GM18498 (cell line): Measurements from ENCODE around the gene MRPL36.
"Not testable (repeated sequence)": the region's sequence is repeated elsewhere in the genome, so short reads cannot be mapped to it uniquely, and the experiment has no call there.

Source experiments
- ATAC-seq: cut with Tn5 transposase; IDR thresholded peaks from one replicate; pipeline ENCODE4 v1.9.1; 2021; ENCODE audit warnings: mild to moderate bottlenecking, moderate library complexity; ENCODE audit not compliant: unreplicated experiment

Gene MRPL36

DNA sequence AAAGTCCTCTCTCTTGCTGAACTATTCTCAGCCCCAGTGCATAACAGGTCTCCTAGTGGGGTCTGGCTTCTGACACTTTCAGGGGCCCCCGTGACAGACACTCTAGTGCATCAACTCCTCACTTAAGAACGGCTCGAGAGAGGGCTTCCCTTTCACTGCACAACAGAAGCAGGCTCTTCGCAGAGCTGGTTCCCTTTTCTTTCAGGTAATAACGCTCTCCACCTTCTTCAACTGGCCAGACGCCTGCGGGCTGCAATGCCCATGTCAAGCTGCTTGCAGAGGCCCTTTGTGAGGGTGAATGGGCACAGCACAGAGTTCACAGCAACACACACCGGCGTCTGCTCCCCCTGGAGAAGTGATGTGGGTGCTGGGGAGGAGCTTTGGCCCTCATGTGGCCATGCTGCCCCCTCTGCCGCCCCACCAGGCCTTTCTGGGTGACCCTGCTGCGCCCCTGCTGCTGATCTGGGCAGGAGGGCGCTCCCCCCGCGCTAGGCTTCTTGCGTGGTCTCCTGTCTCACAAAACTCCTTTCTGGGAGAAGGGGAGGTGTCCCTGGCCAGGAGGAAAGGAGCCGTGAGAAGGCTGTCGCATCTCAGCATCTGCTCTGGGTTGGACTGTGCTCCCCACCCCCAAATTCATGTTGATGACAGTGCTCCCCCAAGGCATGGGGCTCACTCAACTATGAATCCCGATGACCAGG, 2.4 kb downstream of the MRPL36 start:
- ATAC-seq, result no peak

DNA sequence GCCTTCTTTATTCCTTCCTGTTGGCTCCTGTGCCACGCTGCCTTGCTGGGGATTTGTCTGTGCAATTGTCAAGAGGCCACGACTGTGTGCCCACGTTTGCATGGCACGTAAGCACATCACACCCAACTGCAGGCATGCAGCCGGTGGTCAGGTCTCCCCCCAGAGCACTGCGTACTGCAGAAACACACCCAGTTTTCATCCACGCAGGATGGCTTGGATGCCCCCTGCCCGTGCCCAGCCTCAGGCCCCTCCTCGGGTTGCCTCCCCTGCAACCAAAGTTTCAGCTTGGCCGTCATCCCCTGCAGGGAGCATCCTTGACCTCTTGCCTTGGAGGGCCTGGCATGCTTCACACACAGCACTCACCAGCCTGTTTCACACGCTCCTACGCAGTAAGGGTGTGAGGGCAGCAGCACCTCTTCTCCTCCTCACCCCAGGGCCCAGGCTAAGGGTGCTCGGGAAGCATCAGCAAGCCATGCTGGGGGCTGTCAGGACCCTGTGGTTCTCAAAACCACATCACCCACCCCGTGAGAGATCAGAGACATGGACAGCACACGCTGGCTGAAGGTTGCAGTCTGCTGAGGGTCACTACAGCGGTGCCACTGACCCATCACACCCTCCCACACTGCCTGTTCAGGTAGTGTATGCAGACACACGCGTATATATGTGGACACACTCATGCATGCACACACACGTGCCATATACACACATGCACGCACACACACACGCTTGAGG, 3.1 kb downstream of the MRPL36 start:
- ATAC-seq, result no peak

DNA sequence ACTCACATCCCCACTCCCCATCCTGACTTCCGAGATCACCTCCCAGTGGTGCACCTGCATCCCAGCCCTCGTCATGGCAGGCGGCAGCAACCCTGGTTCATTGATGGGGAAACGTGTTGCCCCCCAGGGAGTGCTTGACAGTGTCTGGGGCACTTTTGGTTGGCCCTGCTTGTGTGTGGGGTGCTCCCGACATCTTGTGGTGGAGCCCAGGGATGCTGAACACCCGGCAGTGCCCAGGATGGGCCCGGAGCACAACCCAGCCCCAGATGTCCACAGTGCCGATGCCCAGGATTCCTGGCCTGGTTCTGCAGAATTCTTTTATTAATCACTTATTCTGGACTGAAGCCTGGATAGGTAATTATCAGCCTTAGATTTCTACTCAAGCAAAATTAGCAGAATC, 3.7 kb downstream of the MRPL36 start:
- ATAC-seq, result no peak

DNA sequence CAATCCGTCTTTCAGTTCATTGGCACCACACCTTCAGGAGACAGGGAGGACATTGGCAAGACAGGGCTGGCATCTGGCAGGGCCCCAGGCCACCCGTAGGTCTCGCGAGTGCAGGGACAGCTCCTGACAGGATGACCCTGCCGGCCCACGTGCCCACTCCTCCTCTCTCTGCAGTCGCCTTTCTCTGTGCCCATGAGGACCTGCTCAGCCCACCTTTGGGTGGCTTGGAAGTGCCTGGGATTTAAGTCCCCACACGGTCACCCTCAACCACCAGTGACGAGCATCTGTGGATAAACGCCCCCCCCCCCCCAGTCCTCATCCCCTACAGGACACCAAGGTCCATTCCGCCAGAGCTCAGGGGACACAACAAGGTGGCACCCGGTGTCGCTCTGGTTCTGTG, 4.1 kb downstream of the MRPL36 start:
- no peak for ATAC-seq

DNA sequence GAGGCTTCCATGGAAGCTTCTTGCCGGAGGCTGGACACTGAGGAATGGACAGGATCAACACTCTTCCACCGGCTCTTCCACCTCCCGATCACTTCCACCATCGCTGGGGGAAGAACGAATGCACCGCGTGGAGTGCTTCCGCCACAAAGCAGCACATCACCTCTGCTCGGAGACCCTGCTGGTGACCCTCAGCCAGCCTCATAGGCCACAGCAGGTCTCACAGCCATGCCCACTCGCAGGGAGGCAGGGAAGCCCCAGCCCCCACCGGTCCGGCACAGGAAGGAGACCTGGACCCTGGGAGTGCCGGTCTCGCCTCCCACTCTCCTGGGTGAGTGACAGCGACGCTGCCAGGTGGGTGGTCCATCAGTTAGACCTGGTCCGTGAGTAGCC, 4.7 kb downstream of the MRPL36 start:
- no peak for ATAC-seq

DNA sequence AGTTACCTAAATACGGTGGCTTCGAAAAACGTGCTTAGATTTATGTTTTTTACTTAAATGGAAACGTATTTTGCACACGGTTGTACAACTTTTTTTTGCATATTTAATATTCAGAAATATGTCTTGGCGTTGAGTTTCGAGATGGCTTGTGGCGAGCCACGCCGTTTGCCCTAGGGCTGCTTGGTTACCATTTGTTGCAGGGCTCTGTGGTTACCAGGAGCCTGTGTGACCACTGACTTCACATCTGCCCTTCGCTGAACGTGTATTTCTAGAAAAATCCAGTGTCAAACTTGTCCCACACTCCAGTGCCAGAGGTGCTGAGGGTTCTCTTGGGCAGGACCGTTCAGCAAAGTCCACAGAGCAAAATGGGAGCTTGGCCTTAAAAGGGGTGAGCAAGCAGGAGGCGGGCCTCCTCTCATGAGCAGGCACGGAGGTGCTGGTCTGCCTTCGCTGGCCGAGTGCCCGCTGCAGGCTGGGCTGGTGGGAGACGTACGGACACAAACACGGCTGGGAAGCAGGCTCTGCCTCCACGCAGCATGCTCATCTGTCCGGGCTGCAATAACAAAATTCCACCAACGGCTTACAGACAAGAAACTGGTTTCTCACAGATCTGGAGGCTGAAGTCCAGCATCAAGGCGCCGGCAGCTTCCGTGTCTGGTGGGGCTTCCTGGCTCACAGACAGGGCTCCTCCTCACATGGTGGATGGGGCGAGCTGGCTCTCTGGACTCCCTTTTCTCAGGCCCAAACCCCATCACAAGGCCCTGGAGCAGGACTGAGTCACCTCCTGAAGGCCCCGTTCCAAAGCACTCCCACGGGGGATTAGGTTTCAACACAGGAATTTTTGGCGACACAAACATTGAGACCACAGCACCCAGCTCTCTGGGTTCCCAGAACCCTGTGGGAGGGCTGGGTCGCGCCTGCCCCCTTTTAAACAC, 5.4 kb downstream of the MRPL36 start:
- no peak for ATAC-seq

DNA sequence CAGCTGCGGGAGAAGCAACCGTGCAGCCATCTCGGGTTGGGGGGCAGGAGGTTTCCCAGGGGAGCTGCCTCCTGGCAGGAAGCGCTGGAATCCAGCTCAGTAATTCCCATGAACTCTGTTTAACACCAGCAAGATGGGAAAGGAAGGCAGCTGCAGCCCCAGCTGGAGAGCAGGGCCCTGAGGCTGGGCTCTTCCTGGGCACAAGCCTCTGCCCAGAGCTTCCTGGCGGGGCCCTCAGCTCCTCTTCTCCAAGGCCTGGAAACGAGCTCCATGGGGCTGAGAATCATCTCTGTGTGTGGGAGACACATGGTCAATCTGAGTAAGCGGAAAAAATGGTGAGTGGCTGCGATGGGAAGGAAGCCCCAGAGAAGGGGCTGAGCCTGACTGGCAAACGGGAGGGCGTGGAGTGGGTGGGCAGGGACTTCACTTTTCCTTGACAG, 6.3 kb downstream of the MRPL36 start:
- ATAC-seq, result no peak

DNA sequence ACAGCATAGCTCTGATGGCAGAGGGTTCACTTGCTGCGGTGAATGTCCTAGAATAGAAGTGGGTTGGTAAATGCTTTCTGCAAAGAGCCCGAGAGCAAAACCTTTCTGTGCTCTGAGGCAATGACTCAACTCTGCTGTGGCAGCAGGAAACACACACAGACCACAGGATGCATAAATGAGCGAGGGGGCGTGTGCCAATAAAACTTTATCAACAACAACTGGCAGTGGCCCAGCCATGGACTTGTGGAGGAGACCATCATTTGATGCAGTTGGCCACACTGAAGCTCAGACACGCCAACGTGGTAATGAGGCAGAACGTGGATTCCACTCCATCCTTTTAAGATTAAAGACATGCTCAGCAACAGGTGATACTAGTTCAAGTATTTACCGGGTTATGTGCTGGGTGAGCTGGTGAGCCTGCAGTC, 6.8 kb downstream of the MRPL36 start:
- peak; percentile 97 for ATAC-seq

DNA sequence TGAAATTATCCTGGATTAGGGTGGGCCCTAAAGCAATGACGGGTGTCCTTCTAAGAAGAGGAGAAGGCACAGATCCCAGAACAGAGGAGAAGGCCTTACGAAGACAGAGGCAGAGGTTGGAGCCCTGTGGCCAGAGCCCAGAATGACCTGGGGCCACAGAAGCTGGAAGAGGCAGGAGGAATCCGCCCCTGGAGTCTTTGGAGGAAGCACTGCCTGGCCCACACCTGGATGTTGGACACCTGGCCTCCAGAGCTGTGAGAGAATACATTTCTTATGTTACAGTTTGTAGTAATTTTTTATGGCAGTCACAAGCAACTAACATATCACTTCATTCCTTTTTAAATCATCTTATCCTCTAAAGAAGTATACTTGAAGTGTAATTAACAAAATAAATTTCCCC, 8.5 kb downstream of the MRPL36 start:
- no peak for ATAC-seq

DNA sequence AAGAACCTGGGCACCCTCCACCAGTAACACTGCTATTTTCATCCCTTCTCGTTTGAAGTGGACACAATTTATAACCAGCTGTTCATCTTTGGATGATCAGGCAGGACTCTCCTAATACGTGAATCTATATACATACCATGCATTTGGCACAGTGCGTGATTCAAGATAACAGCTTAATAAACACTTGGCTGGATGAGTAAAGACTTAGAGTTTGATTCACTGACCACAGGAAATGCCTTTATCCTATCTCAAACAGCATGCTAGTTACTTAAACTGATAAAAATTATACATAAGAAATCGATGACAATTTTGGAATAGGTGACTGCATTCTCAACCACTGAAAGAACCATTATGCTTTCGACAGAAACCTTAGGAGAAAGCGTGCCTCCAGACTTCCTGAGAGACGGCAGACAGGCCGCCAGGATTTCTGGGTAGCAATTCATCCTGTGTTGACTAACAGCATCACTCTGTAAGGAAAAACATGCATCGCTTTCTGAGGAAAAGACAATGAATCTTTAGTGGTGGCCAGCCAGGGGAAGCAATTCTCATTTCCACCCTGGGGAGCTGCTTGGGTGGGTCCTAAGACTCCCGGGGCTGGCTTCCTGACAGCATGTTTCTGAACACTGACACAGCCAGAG, 9.7 kb downstream of the MRPL36 start:
- no peak for ATAC-seq

DNA sequence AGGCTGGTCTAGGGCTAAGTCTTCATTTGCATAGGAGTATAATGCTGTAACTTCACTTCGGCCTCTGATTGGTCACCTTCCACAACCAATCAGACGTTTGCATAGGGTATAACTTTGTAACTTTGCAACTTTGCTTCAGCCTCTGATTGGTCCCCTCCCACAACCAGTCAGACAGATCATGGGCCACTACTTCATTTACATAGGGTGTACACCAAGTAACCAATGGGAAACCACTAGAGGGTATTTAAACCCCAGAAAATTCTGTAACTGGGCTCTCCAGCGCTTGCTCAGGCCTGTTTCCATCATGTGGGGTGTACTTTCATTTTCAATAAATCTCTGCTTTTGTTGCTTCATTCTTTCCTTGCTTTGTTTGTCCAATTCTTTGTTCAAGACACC, 10.2 kb downstream of the MRPL36 start:
- ATAC-seq, result not testable (repeated sequence)

DNA sequence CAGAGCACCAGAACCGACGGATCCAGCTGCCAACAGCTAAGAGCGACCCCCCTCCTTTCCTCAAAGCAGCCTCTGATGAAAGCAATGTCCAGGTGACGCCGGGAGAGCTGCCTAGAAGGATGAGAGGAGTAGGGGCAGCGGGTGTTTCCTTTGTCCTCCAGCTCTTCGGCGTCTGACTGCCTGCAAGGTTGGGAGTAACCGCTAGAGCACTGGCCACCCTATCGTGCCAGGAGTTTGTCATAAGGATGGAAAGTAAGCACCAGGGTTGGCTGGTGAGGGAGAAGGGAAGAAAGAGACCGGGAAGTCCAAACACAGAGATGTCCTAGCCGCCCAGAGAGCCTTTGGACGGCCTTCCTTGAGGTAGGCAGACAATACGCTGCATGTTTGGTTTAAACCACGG, 10.8 kb downstream of the MRPL36 start:
- no peak for ATAC-seq

DNA sequence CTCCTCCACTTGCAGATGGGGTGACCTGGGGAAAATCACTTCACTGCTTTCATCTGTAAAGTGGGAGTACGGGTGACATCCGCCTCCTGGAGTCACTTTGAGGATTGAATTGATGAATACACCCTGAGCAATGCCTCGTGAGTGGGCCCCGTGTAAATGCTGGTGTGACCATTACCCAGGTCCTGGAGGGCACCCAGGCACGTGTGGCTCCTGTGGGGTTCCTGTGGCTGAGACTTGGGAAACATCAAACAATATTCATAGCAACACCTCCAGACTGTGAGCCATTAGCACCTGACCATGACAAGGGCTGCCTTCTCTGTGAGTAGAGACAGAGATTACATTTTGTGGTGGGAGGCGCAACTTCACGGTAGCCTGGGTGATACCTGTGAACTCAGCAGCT, 11.4 kb downstream of the MRPL36 start:
- no peak for ATAC-seq

DNA sequence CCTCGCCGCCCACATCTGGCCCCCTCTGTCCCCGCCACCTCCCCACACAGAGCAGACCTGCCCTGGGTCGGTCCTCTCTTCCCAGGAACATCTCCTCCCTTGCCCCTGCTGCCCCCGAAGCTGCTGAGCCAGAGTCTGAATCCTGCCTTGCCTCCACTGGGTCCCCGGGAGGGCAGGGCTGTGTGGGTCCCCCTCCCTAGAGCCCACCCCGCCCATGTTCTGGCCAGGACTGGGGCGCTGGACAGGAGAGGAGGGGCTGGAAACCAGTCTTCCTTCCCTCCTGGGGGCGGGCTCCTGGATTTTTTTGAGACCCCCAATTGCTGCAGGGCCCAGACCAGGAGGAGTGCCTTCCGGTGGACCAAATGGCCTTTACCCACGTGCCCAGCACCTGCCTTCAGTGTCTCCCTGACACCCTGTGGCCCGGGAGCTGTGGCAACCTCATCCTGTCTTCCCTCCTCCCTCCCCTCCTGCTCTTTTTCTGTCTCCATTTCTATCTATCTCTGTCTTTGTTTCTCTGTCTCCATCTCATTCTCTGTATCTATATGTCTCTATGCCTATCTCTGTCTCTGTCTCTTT, 12.1 kb downstream of the MRPL36 start:
- ATAC-seq, result no peak

DNA sequence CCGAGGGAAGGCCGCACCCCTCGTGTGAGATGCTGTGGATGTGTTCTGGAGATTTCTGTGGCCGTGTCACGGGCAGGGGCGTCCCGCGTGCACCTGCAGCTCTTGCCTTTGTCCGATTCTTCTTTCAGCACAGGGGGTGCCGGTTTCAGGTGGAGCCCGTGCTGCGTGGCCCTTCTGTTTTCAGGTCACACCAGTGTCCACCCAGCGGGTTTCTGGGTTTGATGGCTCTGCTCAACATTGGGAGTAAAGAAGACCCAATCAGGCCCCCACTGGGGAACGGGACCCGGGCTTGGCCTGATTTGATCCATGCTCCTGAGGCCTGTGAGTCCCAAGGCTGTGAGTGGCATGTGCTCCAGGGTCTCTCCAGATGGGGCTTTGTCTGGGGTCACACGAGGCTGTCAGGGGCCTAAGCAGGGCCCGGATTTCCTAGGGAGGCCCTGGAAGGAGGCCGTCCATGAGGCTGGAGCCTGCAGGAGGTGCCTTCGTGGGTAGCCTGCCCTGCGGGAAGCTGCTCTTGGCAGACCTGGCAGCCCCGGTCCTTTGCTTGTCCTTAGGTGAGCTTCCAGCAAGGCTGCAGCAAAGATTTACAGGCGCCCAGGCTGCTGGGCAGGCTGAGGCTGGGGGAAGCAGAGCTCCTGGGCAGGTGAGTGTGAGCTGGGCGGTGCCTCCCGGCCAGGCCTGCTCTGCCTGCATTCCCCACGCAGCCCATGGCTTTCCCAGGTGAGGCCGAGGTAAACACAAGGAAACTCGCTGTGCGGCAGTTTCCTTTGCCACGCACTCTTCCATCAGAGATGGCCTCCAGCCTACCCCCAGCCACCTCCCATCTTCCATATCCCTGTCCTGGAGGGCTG, 12.8 kb downstream of the MRPL36 start:
- no peak for ATAC-seq

DNA sequence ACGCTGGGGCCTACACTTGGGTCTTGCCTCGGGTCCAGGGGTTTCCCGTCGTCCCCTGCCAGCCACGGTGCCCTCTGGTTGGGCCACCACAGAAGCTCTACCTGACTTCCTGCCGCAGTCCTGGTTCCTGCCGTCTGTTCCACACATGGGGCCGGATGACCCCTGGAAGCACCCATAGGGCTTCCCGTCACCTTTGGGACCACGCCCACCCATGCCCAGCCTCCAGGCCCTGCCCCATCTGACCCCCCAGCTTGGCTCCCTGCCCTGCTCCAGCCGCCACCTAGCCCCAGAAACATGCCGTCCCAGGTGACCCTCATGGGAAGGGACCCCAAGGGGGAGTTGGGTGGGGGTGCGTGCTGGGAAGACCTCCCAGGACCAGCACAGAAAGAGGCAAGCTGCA, 13.7 kb downstream of the MRPL36 start:
- ATAC-seq, result no peak

DNA sequence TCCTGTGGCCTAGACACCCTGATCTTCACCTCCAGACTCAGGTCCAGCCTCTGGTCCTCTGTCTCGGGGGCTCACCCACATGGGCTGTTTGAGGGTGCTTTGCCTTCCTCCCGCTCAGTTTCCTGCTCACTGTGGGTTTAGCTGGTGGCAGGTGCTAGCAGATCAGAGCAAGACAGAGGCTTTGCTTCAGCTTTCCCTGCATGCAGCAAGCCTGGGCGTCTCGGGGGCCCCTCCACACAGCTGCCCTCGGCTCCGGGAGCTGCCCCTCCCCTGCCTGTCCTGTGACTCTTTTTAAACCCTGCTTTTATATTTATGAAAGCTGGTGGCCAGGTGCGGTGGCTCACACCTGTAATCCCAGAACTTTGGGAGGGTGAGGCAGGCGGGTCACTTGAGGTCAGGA, 14.6 kb downstream of the MRPL36 start:
- ATAC-seq, result no peak

DNA sequence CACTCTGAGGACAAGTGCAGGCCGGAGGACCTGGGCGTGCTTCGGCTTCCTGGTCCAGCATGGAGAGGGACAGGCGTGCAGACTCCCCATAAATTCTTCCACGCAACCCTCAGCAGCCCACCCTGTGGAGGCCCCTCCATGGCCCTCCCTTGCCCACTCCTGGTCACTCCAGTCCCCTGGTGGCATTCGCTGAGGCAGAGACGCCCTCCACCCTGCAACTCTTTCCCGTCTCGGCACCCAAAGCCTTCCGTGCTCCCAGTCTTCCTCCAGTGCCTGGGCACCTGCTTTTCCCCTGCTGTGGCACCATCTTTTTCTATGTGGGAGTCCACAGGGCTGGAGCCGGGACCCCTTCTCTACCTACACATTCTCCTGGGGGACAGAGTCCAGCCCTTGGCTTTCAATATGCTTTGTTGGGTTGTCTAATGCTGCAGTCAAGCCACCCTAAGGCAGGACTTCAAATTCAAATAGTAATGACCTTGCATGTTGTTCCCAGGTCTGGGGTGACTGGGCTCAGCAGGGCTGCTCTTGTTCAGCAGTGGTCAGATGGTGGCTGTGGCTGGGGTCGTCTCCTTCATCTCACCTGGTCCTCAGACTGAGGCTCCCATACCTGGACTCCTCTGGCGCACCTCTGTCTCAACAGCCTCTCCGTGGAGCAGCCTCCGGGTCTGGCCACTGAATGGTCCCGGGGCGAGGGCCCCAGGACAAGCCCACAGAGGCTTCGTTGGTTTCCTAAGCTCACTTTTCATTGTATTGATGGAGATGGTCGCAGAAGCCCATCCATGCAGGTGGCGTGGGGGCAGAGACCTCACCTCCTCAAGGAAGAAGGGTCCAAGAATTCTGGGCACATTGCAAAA, 15.2 kb downstream of the MRPL36 start:
- ATAC-seq, result no peak

DNA sequence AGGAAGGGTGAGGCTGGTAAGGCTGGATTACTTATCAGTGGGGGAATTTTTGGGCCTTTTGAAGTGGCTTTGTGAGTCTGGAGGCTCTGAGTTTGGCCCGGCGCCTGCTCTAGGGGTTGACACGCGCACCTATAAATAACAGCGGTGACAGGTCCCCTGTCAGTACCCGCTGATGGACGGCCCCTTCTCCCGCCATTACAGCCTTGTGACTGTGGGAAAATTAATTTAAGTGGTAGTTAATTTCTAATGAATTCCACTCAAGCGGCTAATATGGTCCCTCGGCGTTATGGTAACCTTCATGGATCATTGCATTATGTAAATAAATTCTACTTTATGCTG, 16.5 kb downstream of the MRPL36 start:
- ATAC-seq, result peak; percentile 82
